Stomach (tissue), 4 donors: Measurements from ENCODE around the gene TIGAR.

Experiments used
- EP300 ChIP-seq: sonication (generic); formaldehyde crosslinking; IDR thresholded peaks from one replicate; pipeline ENCODE4 v1.6.1; 2017; ENCODE audit warnings: antibody characterized with exemption
- POLR2AphosphoS5 ChIP-seq, 3 donors: sonication (generic); formaldehyde crosslinking; IDR thresholded peaks; one replicate each; pipeline ENCODE4 v1.6.1; 2016; ENCODE audit warnings: antibody characterized with exemption in 3 of 3
- TF ChIP-seq, protein P1 (sequence below), 7 experiments: fragments of 450-650 bp in 4 of 7; fragments of 200-600 bp in 3 of 7; sonication (generic) in 3 of 7; IDR thresholded peaks; one replicate each; pipeline ENCODE4 v1.5.1; 2016 to 2019; ENCODE audit warnings: antibody characterized with exemption in 7 of 7, control low read depth in 2 of 7, mild to moderate bottlenecking in 1 of 7

DNA sequence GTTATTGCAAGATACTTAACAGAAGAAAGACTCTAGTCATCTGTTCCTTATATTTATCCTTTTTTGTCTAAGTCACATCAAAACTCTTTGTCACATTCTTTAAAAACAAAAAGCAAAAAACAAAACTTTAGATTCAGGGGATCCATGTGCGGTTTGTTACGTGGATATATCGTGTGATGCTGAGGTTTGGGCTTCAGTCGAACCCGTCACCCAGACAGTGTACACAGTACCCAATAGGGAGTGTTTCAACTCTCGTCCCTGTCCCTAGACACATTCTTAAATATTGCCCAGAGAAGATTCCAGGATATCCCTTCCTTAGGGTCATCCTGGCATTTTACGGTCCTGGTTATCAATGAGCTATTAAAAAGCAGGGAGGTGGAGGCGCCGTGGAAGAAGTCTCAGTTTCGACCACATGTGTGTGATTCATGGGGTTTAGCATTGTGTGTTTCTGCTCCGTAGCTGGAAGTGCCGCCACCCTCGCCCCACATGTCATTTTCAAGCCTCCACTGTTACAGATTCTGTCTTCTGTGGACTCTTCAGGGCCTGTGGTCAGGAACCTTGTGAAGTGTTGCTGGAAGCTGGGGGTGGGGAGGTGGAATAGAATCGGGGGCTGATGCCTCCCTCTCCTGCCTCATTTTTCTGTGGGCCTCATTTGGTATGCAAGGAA lies 27.6 kb upstream of the TIGAR start:
- TF ChIP-seq, protein P1, sequence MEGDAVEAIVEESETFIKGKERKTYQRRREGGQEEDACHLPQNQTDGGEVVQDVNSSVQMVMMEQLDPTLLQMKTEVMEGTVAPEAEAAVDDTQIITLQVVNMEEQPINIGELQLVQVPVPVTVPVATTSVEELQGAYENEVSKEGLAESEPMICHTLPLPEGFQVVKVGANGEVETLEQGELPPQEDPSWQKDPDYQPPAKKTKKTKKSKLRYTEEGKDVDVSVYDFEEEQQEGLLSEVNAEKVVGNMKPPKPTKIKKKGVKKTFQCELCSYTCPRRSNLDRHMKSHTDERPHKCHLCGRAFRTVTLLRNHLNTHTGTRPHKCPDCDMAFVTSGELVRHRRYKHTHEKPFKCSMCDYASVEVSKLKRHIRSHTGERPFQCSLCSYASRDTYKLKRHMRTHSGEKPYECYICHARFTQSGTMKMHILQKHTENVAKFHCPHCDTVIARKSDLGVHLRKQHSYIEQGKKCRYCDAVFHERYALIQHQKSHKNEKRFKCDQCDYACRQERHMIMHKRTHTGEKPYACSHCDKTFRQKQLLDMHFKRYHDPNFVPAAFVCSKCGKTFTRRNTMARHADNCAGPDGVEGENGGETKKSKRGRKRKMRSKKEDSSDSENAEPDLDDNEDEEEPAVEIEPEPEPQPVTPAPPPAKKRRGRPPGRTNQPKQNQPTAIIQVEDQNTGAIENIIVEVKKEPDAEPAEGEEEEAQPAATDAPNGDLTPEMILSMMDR (IDR thresholded peaks at IDR 0.05): no peak
- no peak for TF ChIP-seq EP300
- TF ChIP-seq POLR2AphosphoS5 (IDR thresholded peaks at IDR 0.05): no peak
